Measurements from ENCODE around the gene GSAP. TPM values are rescaled to one million over a fixed set of nuclear protein-coding genes. Genes with fewer than 3 reads are reported as not detected.
A peak's percentile ranks its signal among the peaks of the same experiment; 100 is the strongest.

GSAP gene
- total RNA-seq, 4 donors from 2014 or later: 43.1 to 65.2 (median 52.4) TPM

GRCh38 chr7:77442636-77443035 lies 26.5 kb upstream of the GSAP start:
- H3K4me3 ChIP-seq (replicated peaks in 1 of 3): no peak overlapping the region
- no peak overlapping the region for H3K27ac ChIP-seq
- TF ChIP-seq CTCF (IDR thresholded peaks at IDR 0.05): no peak
- TF ChIP-seq POLR2A (IDR thresholded peaks at IDR 0.05): no peak
- intact Hi-C loops (cut with DNase I): no loop called here
- no peak for DNase-seq
- H3K27me3 ChIP-seq: no peaks in the 10 kb centered on the region
- no peaks in the 10 kb centered on the region for H3K9me3 ChIP-seq
- peaks cover 0 to 5% of the 10 kb centered on the region in 2 donors for H3K4me1 ChIP-seq
- no peaks in the 10 kb centered on the region for H3K36me3 ChIP-seq
- 88 to 92% methylated on average over 2 of the region's 2 CpGs for WGBS, 2 donors

- TF ChIP-seq CTCF (IDR thresholded peaks at IDR 0.05) (no peak), POLR2A (IDR thresholded peaks at IDR 0.05) (no peak)
- intact Hi-C loops (cut with DNase I): no loop called here
- no peak overlapping the region for H3K4me3 ChIP-seq (replicated peaks in 1 of 3)
- no peaks in the 10 kb centered on the region for H3K9me3 ChIP-seq
- H3K36me3 ChIP-seq: no peaks in the 10 kb centered on the region
- WGBS, 2 donors: 60 to 81% methylated on average over 2 of the region's 2 CpGs
- peaks cover 0 to 5% of the 10 kb centered on the region in 2 donors for H3K4me1 ChIP-seq
- DNase-seq: no peak
- no peaks in the 10 kb centered on the region for H3K27me3 ChIP-seq
- H3K27ac ChIP-seq: no peak overlapping the region
Observed at GRCh38 chr7:77441046-77441445, 24.9 kb upstream of the GSAP start.

- H3K9me3 ChIP-seq: no peaks in the 10 kb centered on the region
- no peaks in the 10 kb centered on the region for H3K36me3 ChIP-seq
- H3K27me3 ChIP-seq: no peaks in the 10 kb centered on the region
- 51 to 54% methylated on average over 5 of the region's 5 CpGs for WGBS, 2 donors
- TF ChIP-seq POLR2A (IDR thresholded peaks at IDR 0.05) (no peak), CTCF (IDR thresholded peaks at IDR 0.05) (no peak)
- intact Hi-C loops (cut with DNase I): no loop called here
- H3K4me3 ChIP-seq (replicated peaks in 1 of 3): no peak overlapping the region
- no peak overlapping the region for H3K27ac ChIP-seq
- peak; percentile 23 for DNase-seq
- peaks cover 0 to 4% of the 10 kb centered on the region in 2 donors for H3K4me1 ChIP-seq
Observed at GRCh38 chr7:77439572-77439971, 23.4 kb upstream of the GSAP start.

GRCh38 chr7:77438131-77438530 lies 22.0 kb upstream of the GSAP start:
- intact Hi-C loops (cut with DNase I): no loop called here
- no peak overlapping the region for H3K27ac ChIP-seq
- no peak for DNase-seq
- no peaks in the 10 kb centered on the region for H3K9me3 ChIP-seq
- no peaks in the 10 kb centered on the region for H3K4me1 ChIP-seq
- TF ChIP-seq POLR2A (IDR thresholded peaks at IDR 0.05) (no peak), CTCF (IDR thresholded peaks at IDR 0.05) (no peak)
- H3K27me3 ChIP-seq: no peaks in the 10 kb centered on the region
- H3K36me3 ChIP-seq: no peaks in the 10 kb centered on the region
- H3K4me3 ChIP-seq (replicated peaks in 1 of 3): no peak overlapping the region
- whole genome bisulfite sequencing, 2 donors: 95 to 98% methylated on average over 1 of the region's 1 CpG

- intact Hi-C loops (cut with DNase I): no loop called here
- Histone ChIP-seq H3K4me3 (replicated peaks in 1 of 3) (no peak overlapping the region), H3K4me1 (peaks cover 3 to 4% of the 10 kb centered on the region in 2 donors), H3K9me3 (no peaks in the 10 kb centered on the region), H3K36me3 (no peaks in the 10 kb centered on the region), H3K27ac (no peak overlapping the region), H3K27me3 (no peaks in the 10 kb centered on the region)
- TF ChIP-seq CTCF (IDR thresholded peaks at IDR 0.05) (no peak), POLR2A (IDR thresholded peaks at IDR 0.05) (no peak)
- 90 to 92% methylated on average over 3 of the region's 3 CpGs for WGBS, 2 donors
- no peak for DNase-seq
Observed at GRCh38 chr7:77434570-77435275, 18.6 kb upstream of the GSAP start.

Data from thyroid gland (tissue), 4 donors.